Kidney epithelial cell (primary cell): Measurements from ENCODE around the gene LPXN. TPM values are rescaled to one million over a fixed set of nuclear protein-coding genes. Genes with fewer than 3 reads are reported as not detected.

Source experiments
- DNase-seq: peaks from one replicate; pipeline ENCODE4 v3.0.0-alpha.2; 2010; ENCODE audit warnings: low read depth
- H3K27me3 ChIP-seq: 2 replicates; pipeline ENCODE4 v1.6.0; 2011; ENCODE audit warnings: low read length; ENCODE audit not compliant: control insufficient read depth, insufficient read depth
- H3K36me3 ChIP-seq: 2 replicates; pipeline ENCODE4 v1.5.1; 2011; ENCODE audit warnings: low read length; ENCODE audit not compliant: control insufficient read depth, insufficient read depth
- H3K4me3 ChIP-seq: 2 replicates; pipeline ENCODE4 v1.5.1; 2011; ENCODE audit warnings: low read depth, mild to moderate bottlenecking, control low read depth, low read length
- total RNA-seq: library from RNA; depleted of rRNA; stranded (reverse); fragments of >200 nt; gene quantifications from 2 replicates; pipeline ENCODE4 v1.2.3, GENCODE V29; 2015
- TF ChIP-seq, protein P1 (sequence below): IDR thresholded peaks from 2 replicates; pipeline ENCODE4 v1.5.1; 2011; ENCODE audit warnings: mild to moderate bottlenecking, moderate library complexity, low read length, control low read depth, inconsistent platforms; ENCODE audit not compliant: insufficient read depth, poor library complexity, severe bottlenecking

The LPXN gene
- total RNA-seq, 1 donor from 2014 or later, result 5.9 TPM

DNA sequence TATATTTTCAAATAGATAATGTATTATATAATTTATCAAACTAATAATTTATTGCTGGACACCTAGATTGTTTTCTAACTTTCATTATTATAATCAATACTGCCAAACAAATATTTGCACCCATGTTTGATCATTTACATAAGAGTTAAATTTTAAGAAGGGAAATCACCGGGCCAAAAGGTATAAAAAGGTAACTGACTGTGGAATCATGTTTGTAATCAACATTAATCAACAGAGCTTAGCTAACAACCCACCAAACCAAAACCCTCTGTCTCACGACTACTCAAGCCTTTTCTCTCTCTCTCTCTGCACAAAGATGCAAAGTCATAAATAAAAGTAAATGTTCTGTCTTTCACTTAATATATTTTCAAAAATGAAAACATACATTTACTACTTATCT, 14.8 kb downstream of the LPXN start:
- DNase-seq, result no peak
- TF ChIP-seq, protein P1, sequence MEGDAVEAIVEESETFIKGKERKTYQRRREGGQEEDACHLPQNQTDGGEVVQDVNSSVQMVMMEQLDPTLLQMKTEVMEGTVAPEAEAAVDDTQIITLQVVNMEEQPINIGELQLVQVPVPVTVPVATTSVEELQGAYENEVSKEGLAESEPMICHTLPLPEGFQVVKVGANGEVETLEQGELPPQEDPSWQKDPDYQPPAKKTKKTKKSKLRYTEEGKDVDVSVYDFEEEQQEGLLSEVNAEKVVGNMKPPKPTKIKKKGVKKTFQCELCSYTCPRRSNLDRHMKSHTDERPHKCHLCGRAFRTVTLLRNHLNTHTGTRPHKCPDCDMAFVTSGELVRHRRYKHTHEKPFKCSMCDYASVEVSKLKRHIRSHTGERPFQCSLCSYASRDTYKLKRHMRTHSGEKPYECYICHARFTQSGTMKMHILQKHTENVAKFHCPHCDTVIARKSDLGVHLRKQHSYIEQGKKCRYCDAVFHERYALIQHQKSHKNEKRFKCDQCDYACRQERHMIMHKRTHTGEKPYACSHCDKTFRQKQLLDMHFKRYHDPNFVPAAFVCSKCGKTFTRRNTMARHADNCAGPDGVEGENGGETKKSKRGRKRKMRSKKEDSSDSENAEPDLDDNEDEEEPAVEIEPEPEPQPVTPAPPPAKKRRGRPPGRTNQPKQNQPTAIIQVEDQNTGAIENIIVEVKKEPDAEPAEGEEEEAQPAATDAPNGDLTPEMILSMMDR, result no peak

DNA sequence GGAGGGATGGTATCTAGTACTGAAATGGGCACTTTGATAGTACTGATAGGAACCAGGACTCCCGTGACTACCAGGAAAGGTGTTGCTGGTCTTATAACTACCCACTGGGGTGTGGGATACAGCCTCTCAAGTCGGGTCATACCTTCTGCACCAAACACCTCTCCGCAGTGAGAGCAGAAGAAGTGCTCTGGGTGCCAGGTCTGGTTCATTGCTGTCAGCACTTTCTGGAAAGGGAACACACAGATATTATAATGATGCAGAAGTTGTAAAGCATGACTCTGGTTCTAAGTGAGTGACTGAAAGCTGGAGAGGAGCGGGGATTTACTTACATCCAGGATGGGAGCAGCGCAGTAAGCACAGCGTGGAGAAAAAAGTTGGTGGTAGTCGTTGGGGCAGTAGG, 26.0 kb downstream of the LPXN start:
- DNase-seq, result no peak

More for the DNA sequence above, 14.8 kb downstream of the LPXN start:
- H3K36me3 ChIP-seq, result no peaks in the 10 kb centered on the region
- H3K27me3 ChIP-seq, result no peaks in the 10 kb centered on the region
- no peak overlapping the region for H3K4me3 ChIP-seq

DNA sequence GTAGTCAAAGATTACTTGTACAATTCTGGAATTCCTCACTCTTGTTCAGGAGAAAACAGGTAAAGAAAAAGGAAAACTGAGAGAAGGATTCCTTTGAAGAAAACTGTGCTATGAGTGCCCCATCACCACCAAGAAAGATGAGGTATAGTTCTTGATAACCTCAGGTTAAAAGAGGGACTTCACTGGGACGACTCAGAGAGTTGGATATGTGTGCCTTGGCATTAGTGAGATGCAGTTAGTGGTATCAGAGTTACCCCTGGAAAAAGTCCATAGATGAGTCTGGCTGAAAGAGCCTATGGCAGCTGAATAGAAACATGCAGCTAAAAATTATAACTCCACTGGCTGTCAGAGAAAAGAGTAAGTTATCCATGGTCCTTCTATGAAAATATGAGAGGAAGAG, 28.8 kb downstream of the LPXN start:
- Histone ChIP-seq H3K4me3 (no peak overlapping the region), H3K36me3 (no peaks in the 10 kb centered on the region), H3K27me3 (no peaks in the 10 kb centered on the region)
- TF ChIP-seq, protein P1, result no peak
- no peak for DNase-seq

More for the DNA sequence above, 26.0 kb downstream of the LPXN start:
- Histone ChIP-seq H3K4me3 (no peak overlapping the region), H3K36me3 (no peaks in the 10 kb centered on the region), H3K27me3 (no peaks in the 10 kb centered on the region)
- TF ChIP-seq, protein P1, result no peak

DNA sequence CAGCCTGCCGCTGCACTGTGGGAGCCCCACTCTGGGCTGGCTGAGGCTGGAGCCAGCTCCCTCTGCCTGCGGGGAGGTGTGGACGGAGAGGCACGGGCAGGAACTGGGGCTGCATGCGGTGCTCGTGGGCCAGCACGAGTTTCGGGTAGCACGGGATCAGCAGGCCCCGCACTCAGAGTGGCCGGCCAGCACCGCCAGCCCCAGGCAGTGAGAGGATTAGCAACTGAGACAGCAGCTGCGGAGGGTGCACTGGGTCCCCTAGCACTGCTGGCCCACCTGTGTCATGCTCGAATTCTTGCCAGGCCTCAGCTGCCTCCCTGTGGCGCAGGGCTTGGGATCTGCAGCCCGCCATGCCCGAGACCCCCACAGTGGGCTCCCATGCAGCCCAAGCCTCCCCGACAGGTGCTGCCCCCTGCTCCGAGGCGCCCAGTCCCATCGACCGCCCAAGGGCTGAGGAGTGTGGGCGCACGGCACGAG, 43.8 kb downstream of the LPXN start:
- DNase-seq, result no peak
- TF ChIP-seq, protein P1, result no peak
- H3K27me3 ChIP-seq, result no peaks in the 10 kb centered on the region
- H3K36me3 ChIP-seq, result no peaks in the 10 kb centered on the region
- H3K4me3 ChIP-seq, result no peak overlapping the region

DNA sequence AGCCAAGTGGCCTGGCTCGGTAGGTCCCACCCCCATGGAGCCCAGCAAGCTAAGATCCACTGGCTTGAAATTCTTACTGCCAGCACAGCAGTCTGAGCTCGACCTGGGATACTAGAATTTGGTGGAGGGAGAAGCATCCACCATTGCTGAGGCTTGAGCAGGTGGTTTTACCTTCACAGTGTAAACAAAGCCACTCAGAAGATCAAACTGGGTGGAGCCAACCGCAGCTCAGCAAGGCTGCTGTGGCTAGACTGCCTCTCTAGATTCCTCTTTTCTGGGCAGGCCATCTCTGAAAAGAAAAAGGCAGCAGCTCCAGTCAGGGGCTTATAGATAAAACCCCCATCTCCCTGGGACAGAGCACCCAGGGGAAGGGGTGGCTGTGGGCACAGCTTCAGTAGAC, 45.4 kb downstream of the LPXN start:
- DNase-seq, result no peak
- TF ChIP-seq, protein P1, result no peak
- H3K36me3 ChIP-seq, result no peaks in the 10 kb centered on the region
- H3K27me3 ChIP-seq, result no peaks in the 10 kb centered on the region
- no peak overlapping the region for H3K4me3 ChIP-seq

DNA sequence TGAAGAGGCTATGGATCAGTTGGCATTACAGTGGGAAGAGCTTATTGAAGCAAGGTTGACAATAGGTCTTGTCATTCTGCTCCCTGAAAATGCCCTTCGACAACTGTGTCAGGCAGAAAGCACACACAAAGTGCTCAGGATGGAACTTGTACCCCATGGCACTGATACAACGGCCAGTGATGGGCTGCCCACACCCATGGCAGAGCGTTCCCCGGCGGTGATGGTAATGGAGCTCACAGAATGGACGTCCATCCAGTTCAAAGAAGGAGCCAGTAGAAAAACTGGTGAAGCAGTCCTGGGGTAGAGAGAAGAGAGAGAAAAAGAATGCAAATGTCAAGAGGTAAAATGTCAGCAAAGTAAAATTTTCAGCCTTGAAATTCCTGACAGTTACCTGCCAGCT, 48.2 kb downstream of the LPXN start:
- Histone ChIP-seq H3K27me3 (no peaks in the 10 kb centered on the region), H3K4me3 (no peak overlapping the region), H3K36me3 (no peaks in the 10 kb centered on the region)
- DNase-seq, result no peak
- TF ChIP-seq, protein P1, result no peak
